HG03159 (cell line): ENCODE results near the gene GPD1L.

Source experiments
- ATAC-seq: cut with Tn5 transposase; IDR thresholded peaks from one replicate; pipeline ENCODE4 v1.9.1; 2021; ENCODE audit warnings: mild to moderate bottlenecking, moderate library complexity; ENCODE audit not compliant: unreplicated experiment

The GPD1L gene

GRCh38 chr3:32132706-32133105 lies 26.3 kb downstream of the GPD1L start:
- ATAC-seq = no peak

- no peak for ATAC-seq
These were observed 30.3 kb downstream of the GPD1L start for GRCh38 chr3:32136703-32137102.

GRCh38 chr3:32137870-32138269 lies 31.4 kb downstream of the GPD1L start:
- ATAC-seq = no peak

- no peak for ATAC-seq
These were observed 32.2 kb downstream of the GPD1L start for GRCh38 chr3:32138545-32139104.

- no peak for ATAC-seq
These were observed 34.5 kb downstream of the GPD1L start for GRCh38 chr3:32140943-32141342.

GRCh38 chr3:32143849-32144757 lies 37.7 kb downstream of the GPD1L start:
- peak; percentile 75 for ATAC-seq

GRCh38 chr3:32146746-32147211 lies 40.4 kb downstream of the GPD1L start:
- ATAC-seq = no peak

GRCh38 chr3:32147509-32147908 lies 41.1 kb downstream of the GPD1L start:
- no peak for ATAC-seq

- ATAC-seq = no peak
These were observed 41.5 kb downstream of the GPD1L start for GRCh38 chr3:32147933-32148332.

- ATAC-seq = no peak
These were observed 41.9 kb downstream of the GPD1L start for GRCh38 chr3:32148351-32148750.

GRCh38 chr3:32153414-32154204 lies 47.2 kb downstream of the GPD1L start:
- no peak for ATAC-seq

- no peak for ATAC-seq
These were observed 47.8 kb downstream of the GPD1L start for GRCh38 chr3:32154205-32154579.

GRCh38 chr3:32155117-32155516 lies 48.7 kb downstream of the GPD1L start:
- ATAC-seq = no peak

- no peak for ATAC-seq
These were observed 51.3 kb downstream of the GPD1L start for GRCh38 chr3:32157600-32158264.

GRCh38 chr3:32160706-32161214 lies 54.3 kb downstream of the GPD1L start:
- no peak for ATAC-seq

GRCh38 chr3:32165442-32165841 lies 59.0 kb downstream of the GPD1L start:
- no peak for ATAC-seq

GRCh38 chr3:32166654-32167053 lies 60.2 kb downstream of the GPD1L start:
- no peak for ATAC-seq

GRCh38 chr3:32172420-32172819 lies 66.0 kb downstream of the GPD1L start:
- no peak for ATAC-seq

- ATAC-seq = peak; percentile 48
These were observed 69.3 kb downstream of the GPD1L start for GRCh38 chr3:32175607-32176197.

GRCh38 chr3:32176989-32177701 lies 70.7 kb downstream of the GPD1L start:
- peak; percentile 44 for ATAC-seq
